VCaP (cell line): ENCODE data around the gene DUSP11.
"Not testable (repeated sequence)": the region's sequence is repeated elsewhere in the genome, so short reads cannot be mapped to it uniquely, and the experiment has no call there.

Experiments used
- H3K27ac ChIP-seq: fragments of 450-650 bp; 2 replicates; pipeline ENCODE4 v1.5.1; 2017
- CTCF ChIP-seq: fragments of 450-650 bp; conservative IDR thresholded peaks from 2 replicates; pipeline ENCODE4 v1.5.1; 2017; ENCODE audit warnings: mild to moderate bottlenecking, moderate library complexity

The DUSP11 gene

GRCh38 chr2:73812635-73813034 is 32.7 kb upstream of the DUSP11 start:
- no peak for TF ChIP-seq CTCF
- no peak overlapping the region for H3K27ac ChIP-seq

- no peak for TF ChIP-seq CTCF
- no peak overlapping the region for H3K27ac ChIP-seq
Measured at GRCh38 chr2:73811878-73812277, 32.0 kb upstream of the DUSP11 start.

GRCh38 chr2:73783883-73784282 is 4.0 kb upstream of the DUSP11 start, which contains the start of gene C2orf78:
Gene C2orf78, plus strand, starts transcription at chr2:73784183. Its CDS starts 127 bp downstream, at chr2:73784310.
- H3K27ac ChIP-seq = not testable (repeated sequence)

GRCh38 chr2:73783402-73783801 is 3.5 kb upstream of the DUSP11 start:
- H3K27ac ChIP-seq = not testable (repeated sequence)

GRCh38 chr2:73780237-73780582 is 307 bp upstream of the DUSP11 start:
- peak; percentile 67 for TF ChIP-seq CTCF
- peak overlapping the region; percentile 78; the same call in 1 of the 2 replicates for H3K27ac ChIP-seq

GRCh38 chr2:73778867-73779466 is 936 bp downstream of the DUSP11 start:
- H3K27ac ChIP-seq = peak overlapping the region; percentile 78

GRCh38 chr2:73776869-73777519 is 2.9 kb downstream of the DUSP11 start:
- no peak overlapping the region for H3K27ac ChIP-seq
- TF ChIP-seq CTCF = no peak

- TF ChIP-seq CTCF = no peak
- H3K27ac ChIP-seq = no peak overlapping the region
Measured at GRCh38 chr2:73776381-73776780, 3.5 kb downstream of the DUSP11 start.

GRCh38 chr2:73772819-73773218 is 7.1 kb downstream of the DUSP11 start:
- H3K27ac ChIP-seq = no peak overlapping the region
- no peak for TF ChIP-seq CTCF
